GM19043 (cell line): Measurements from ENCODE around the gene PADI1.

Source experiments
- ATAC-seq: cut with Tn5 transposase; IDR thresholded peaks from one replicate; pipeline ENCODE4 v1.9.1; 2021; ENCODE audit warnings: low read depth; ENCODE audit not compliant: unreplicated experiment

PADI1 gene

DNA sequence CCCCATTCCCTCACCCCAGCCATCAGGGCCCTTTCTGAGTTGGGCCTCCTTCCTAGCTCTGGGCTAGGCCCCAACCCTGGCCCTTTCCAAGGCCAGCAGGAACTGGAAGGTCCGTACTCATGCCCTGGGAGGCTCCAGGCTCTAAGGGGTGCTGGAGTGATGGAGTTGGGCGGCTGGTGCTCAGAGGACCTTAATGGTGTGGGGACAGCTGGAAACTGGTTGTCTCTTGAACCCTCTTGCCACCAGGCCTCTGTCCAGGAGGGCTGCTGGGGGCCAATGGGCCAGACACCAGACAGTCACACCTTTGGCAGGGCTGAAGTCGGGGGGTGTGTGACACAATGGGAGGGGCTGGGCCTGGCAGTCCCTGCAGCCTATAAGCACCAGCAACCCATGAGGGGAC is 9.2 kb upstream of the PADI1 start:
- ATAC-seq, result no peak

DNA sequence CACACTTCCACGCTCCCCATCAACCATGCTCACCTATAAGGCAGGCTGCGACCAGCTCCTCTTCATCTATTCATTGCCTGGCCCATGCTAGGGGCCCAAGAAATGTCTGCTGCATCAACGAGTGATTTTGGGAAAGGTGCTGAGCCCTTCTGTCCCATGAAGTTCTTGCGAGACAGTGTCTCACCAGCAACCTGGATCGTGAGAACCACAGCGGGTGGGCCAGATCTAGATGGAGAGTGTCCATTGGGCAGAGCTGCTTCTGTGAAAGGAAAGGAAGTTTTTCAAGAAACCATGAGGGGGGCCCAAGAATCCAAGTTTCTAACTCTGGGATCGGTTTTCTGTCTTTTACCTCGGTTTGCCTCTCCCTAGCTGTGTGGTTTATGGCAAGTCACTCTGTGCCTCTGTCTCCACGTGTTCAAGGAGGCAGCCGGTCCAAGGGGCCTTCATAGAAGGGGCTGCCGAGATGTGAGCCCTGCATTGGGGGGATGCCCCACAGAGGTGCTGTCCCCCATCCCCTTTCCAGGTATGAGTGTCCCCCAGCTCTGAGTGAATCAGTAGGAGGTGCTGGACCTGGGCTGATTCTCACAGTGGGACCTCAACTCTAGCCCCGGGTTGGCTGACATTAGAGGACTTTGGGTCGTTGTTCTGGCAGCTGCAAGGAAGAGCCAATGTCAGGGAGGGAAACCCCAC is 8.3 kb upstream of the PADI1 start:
- no peak for ATAC-seq

DNA sequence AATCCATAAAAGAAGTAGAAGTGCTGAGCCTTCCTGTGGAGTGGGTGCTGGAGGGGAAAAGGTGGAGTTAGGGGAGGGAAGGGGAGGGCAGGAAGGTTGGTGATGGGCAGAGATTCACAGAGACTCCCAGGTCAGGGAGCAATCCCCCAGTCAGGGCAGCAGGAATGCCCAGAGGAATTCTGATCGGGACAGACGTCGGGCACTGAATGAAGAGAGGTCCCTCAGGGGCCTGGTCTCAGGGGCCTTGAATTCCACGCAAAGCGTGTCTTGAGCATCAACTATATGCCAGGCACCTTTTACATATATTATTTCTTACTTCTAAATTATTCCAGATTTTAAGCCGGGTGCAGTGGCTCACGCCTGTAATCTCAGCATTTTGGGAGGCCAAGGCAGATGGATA is 7.2 kb upstream of the PADI1 start:
- no peak for ATAC-seq

DNA sequence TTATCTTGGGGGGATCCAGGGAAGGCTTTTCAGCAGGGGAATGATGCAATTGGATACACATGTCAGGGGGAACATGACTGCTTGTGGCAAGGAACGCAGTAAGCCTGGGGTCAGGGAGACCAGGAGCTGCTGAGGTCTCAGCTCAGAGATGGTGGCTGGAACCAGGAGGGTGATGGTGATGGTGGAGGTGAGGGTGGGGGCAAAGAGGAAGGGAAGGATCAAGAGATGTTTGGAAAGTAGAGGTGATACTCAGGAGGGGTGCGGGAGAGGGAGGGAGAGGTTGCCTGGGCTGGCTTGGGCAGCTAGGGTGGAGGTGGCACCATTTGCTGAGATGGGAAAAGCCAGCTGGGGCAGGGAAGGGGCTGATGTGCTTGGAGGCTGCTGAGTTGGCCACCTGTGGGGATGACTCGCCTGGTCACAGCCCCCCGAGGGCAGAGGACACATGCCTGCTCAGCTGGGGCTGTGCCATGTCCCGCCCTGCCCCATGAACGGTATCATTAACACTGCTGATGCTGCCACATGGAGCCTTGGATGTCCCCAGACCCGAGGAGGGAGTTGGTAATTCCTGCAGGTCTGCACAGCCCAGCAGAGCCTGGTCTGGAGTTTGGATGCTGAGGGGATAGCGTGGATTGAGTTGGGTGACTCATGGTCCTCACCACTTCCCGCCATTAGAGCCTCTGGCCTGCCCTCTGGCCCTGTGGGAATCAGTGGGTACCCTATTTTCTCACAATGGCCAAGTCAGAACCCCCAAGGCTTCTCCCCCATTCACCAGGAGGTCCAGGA is 6.3 kb upstream of the PADI1 start:
- ATAC-seq, result no peak

DNA sequence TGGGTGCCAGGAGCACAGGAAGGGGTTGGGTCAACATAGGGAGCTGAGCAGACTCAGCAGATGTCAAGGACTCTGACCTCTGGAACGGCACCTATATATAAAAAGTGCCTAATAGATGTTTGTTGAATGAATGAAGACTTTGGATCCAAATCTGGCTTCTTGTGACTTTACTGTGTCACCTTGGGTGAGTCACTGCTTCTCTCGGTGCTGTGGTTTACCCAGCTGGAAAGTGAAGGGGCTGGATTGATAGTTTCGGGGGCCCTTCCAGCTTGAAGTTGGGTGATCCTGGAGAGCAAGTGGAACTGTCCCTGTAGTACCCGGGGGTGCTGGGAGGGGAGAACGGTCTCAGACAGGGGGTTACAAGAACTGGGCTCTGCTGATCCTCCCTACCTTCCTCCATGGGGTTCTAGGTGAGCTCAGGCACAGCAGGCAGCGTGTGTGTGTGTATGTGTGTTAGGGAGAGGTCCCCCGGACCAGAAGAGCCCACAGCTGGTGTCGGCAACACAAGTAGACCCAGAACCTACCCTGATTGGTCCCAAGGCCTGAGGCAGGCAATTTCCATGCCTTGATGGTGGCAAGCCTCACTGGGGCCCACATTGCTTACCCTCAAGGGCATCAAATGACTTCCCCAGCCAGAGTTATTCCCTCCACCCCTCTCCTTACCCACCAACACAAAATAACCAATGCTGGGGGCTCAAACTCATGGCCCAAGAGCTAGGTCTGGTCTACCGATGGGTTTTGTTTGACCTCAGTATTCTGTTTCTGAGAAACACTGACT is 5.5 kb upstream of the PADI1 start:
- no peak for ATAC-seq

DNA sequence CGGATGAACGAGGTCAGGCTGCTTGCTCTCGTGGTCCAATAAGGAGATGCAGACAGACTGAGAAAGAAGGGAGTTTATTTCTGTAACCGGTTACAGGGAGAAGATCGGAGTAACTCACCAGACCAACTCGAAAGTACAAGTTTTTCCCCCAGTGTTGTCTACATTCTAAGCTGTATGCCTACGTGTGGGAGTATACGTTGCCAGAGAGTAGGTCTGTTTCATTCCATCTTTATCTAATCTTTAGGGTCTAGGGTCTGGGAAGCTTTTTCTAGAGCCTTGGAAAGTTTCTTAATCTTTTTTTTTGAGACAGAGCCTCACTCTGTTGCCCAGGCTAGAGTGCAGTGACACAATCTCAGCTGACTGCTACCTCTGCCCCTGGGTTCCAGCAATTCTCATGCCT is 4.7 kb upstream of the PADI1 start:
- ATAC-seq, result no peak

DNA sequence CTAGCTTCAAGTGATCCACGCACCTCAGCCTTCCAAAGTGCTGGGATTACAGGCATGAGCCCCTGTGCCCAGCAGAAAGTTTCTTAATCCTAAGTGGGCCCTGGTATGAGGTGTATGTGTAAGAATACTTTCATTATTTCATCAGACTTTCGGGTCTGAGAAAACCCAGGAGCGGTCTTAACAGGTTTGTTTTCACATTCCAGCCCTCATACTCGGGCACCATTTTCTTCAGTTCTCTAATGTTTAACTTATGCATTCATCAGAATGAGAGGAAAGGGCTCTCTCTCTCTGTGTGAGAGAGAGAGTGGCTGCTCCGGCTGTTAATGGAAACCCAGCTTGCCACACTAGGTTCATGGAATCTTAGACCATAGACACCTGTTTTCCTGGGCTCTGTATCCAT is 4.2 kb upstream of the PADI1 start:
- no peak for ATAC-seq

DNA sequence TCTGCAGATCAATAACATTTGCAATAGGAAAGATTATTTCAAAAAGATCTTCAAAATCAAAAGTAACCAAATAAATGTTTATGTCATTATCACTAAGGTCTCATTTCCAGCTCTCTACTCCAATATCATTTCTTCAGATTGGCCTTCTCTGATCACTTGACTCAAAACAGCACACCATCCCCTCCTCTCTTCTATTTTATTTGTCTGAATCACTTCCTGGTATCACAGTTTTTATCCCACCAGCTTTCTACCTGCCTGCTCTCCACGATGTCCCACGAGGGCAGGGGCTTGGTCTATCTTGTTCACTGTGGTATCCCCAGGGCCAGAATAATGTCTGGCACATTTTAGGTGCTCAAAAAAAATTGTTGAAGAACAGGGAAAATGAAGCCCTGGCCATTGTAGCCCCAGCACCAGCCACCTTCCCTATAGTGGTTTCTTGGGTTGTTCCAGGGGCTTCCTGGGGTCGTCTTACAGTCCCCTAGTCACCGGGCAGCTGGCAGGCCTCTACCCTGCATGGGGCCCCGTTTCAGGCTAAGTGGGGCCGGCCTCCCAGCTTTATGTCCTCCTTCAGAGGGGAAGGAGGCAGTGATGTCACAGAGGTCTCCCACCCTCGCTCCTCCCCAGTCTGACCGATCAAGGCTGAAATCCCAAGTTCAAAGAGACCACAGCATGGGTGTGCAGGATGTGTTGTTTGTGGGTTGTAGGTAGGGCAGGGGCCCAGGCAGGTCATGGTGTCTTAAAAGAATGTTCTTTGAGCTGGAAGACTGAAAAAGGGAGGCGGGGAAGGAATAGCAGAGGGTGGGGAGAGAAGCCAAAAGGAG is 3.5 kb upstream of the PADI1 start:
- ATAC-seq, result no peak

DNA sequence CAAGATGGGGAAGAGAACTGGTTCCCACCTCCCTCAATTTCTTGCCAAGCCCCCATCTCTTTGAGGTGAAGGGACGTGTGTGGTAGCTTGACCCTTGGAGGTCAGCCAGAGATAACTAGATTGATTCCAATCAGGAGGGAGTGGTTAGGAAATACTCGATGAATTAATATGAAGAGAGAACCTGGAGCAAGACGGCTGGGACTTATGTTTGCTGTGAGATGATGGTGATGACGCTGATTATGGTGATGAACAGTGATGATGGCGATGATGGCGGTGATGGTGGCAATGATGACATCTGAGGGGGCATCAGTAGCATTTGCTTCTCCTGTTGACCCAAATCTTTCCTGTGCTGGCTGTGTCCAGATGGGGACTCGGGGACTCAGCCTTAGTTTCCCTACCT is 724 bp downstream of the PADI1 start:
- ATAC-seq, result no peak

DNA sequence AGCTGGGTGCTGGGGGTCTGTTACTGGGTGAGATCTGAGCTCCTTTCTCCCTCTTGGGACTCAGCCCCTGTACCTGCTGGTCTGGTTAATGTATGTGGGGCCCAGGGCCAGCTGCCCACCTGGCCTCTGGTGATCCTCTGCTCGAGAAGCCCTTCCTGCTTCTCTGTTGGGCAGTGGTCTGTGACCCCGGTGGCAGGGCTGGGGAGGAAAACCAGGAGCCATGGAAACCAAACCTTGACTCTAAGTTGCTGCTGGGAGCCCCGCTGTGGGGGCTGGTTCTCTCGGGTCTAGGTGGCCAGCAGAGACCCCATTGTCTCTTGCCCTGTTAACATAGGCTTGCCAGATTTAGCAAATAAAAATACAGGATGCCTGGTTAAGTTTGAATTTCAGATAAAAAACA is 1.3 kb downstream of the PADI1 start:
- ATAC-seq, result no peak

DNA sequence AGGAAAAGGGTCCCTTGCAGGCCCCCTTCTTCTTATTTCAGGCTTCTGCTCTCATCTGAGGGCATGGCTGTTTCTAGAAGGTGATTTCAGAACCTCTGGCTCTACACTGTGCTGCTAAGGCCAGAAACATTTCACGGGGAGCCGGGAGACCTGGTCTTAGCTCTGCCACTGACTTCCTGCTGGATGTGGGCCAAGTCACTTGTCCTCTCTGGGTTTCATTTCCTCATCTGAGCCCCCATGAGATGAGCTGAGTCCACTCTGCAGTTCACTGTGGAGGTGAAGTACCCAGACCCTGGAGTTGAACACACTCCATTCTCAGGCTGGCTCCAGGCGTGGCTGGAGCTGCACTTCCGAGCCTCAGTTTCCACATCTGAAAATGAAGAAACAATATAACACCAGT is 2.1 kb downstream of the PADI1 start:
- ATAC-seq, result no peak

DNA sequence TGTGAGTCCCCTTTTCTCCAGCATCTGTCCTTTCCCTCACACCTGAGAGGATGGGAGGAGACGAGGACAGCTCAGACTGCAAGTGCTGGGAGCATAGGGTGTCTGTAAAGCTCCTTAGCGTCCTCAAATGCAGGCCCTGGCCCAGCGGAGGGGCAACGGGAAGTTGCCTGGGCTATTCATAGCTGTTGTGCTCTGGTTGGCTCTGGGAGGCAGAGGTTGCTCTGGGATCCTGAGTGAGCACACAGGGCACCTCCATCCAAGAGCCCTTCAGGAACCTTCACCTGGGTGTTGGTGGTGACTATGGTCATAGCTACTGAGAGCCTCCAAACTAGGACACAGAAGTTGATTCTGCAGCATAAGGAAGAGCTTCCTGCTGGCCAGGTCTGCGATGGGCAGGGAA is 2.6 kb downstream of the PADI1 start:
- ATAC-seq, result no peak

DNA sequence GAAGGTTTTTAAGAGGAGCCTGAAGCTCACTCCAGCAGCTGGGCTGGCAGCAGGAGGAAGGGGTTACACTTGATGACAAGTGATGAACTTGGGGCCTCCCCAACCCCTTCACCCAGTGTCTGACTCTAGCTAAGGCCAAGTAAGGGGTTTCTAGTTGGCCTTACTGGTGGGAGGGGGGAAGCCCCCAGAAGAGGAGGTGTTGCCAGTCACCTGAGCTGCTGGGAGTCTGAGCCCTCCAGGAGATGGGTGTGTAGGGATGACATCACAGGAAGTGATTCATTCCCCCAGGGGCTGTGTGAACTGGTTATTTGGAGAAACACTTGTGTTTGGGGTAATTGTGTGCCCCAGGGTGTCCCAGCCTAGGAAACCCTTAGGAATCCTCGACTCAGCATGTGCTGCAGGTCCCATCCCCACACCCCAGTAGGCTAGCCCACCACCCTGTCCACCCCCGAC is 3.1 kb downstream of the PADI1 start:
- ATAC-seq, result peak; percentile 71

DNA sequence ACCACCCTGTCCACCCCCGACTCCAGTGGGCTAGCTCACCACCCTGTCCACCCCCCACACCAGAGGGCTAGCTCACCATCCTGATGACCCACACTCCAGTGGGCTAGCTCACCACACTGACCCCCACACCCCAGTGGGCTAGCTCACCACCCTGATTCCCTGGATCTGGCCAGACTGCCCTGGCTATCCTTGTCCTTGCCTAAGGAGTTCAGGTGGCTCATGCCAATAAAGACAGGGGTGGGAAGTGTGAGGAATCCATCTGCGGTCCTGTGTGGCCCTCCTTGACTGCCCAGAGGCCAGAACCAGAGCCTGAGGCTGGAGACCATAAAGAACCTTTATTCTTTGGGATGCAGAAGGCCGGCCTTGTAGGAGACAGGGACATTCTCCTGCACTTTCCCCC is 3.6 kb downstream of the PADI1 start:
- no peak for ATAC-seq

DNA sequence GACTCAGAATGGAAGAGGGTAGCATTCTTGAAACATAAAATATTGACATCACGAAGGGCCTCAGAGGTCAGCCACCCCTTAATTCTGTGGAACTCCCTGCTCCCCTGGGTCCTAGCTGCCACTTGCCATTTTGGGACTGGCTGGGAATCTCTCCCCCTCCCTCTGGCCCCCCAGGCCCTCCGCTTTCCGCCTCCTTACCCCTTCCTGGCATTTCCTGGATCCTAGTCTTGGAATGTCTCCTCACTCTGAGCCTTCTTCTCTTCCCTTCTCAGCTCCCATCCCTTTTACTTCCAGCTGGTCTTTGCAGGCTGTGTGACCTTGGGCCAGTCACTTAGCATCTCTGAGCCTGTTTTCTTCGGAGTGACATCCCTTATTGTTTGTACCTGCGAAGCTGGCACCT is 4.5 kb downstream of the PADI1 start:
- no peak for ATAC-seq

DNA sequence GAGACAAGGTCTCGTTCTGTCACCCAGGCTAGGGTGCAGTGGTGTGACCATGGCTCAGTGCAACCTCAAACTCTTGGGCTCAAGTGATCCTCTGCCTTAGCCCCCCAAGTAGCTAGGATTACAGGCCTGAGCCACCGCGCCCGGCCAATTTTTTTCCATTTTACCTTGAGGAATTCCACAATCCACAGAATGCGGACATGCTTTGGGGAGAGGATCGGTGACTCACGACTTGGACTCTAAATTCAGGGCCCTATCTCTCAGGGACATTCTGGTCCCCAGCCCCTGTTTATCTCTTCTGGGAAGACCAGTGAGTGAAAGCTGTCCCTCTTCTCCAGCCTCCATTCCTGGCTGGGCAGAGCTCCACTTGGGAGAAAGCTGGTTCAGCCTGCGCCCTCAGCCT is 5.2 kb downstream of the PADI1 start:
- ATAC-seq, result no peak

DNA sequence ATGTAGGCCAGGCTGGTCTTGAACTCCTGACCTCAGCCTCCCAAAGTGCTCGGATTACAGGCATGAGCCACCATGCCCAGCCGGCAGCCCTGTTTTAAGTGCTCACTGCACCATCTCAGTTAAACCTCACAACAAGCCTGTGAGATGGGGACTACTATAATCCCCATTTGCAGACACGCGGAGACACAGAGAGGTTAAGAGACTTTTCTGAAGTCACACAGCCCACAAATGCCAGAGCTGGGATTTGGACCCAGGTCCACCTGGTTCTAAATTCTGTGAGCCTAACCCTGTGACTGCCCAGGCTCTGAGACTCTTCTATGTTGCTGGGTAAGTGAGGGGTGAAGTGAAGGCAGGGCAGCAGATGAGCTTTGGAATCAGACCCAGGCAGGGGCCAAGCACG is 6.4 kb downstream of the PADI1 start:
- ATAC-seq, result no peak

DNA sequence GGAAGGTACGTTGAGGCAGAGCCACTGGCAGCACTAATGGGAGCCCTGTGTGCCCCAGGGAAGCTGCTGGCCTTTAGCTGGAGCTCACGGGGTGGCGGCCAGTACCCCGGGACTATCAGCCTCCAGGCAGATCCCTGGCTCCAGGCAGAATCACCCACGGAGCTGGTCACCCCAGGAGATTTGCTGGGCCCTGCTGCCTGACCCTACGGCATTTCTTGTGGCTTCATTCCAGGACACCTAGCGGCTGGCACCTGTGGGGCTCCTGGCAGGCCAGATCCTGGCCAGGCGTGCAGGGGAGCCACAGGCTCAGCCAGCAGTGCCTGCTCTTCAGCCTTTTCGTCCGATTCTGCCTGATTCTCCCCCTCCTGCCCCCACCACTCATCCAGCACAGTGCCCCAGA is 7.1 kb downstream of the PADI1 start:
- ATAC-seq, result no peak

DNA sequence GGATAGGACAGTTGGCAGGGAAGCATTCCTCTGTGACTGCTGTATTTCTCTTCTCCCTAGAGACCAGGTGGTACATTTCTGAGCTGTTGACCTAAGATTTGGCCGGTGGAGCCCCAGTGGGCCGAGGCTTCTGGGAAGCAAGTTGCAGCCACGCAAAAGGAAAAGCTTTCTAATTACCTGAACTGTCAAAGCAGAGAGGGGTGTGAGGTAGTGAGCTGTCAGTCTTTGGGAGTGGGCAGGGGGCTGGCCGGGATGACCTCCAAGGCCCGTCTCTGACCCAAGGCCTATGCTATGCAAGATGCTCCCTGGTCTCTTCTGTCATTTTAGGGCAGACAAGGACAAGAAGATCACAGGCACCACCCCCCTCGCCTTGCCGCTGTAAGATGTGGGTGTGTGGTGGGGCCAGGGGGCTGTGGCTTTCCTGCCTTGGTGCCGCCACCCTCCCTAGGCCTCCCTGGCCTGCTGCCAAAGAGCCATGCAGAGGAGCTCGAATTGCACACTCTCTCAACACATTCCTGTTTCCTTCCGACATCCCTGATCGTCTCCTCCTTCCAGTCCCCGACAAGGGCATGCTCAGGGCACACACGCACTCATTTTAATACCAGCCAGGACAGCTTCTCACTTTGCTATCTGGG is 7.7 kb downstream of the PADI1 start:
- ATAC-seq, result no peak

DNA sequence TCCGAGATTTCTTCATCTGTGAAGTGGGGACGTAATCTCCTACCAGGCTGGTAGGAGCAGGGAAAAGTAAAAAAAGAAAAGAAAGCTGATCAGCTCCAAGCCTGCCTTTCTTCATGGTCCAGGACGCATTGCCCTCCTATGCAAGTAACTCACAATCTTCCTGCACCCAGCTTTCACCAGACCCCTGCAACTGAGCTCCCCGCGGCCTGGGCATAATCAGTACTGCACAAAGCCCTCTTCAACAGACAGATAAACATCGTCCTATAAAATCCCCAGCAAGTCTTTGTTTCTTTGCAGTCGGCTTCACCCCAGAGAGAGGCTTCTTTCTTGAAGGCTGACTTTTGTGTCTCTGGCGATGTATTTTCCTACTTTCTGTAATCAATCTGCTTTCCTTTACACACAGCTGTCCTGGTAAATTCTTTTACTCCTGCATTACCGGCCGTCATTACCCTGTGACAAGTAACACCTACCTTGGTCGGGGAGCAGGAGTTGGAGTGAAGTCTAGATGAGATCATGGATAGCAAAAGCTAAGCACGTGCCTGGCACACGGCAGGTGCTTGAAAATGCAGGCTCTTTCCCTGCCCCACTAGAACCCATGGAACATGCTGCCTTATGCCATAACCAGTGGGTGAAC is 8.3 kb downstream of the PADI1 start:
- no peak for ATAC-seq
